ENCODE measurements around the gene STMP1.

DNA sequence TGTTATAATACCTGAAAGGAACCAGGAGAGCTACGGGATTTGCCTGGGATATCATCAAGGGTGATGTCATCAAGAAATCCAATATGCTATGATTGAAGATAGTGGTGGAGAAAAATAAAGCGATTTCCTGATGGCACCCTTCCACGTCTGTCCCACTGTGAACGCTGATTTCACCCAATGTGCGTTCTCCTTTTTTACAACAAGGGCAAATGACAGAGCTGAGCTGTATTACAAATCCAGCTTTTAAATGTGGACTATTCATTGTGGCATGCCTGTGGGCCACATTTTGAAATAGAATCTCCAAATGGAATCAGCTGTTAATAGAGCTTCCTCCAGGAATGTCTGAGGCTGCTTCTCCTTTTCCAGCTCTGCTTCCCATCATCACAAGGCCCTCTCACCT lies 42.4 kb downstream of the STMP1 start:
- no peak for TF ChIP-seq HNRNPLL (IDR thresholded peaks at IDR 0.05; ENCODE audit: low read depth, low read length, poor library complexity, severe bottlenecking)
- no peak for TF ChIP-seq HDAC2 (CRISPR knock-in tag; IDR thresholded peaks at IDR 0.05)
- TF ChIP-seq, protein P1, sequence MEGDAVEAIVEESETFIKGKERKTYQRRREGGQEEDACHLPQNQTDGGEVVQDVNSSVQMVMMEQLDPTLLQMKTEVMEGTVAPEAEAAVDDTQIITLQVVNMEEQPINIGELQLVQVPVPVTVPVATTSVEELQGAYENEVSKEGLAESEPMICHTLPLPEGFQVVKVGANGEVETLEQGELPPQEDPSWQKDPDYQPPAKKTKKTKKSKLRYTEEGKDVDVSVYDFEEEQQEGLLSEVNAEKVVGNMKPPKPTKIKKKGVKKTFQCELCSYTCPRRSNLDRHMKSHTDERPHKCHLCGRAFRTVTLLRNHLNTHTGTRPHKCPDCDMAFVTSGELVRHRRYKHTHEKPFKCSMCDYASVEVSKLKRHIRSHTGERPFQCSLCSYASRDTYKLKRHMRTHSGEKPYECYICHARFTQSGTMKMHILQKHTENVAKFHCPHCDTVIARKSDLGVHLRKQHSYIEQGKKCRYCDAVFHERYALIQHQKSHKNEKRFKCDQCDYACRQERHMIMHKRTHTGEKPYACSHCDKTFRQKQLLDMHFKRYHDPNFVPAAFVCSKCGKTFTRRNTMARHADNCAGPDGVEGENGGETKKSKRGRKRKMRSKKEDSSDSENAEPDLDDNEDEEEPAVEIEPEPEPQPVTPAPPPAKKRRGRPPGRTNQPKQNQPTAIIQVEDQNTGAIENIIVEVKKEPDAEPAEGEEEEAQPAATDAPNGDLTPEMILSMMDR (CRISPR knock-in tag; IDR thresholded peaks at IDR 0.05), result no peak
- TF ChIP-seq NBN (conservative IDR thresholded peaks at IDR 0.05), result no peak
- TF ChIP-seq ZNF780A (CRISPR knock-in tag; IDR thresholded peaks at IDR 0.05), result no peak
- TF ChIP-seq ZNF501 (CRISPR knock-in tag; IDR thresholded peaks at IDR 0.05), result no peak
- no peak for TF ChIP-seq SKI (IDR thresholded peaks at IDR 0.05; ENCODE audit: partially characterized antibody)

Data from HepG2 (cell line).